GM04504 (cell line): Measurements from ENCODE around the gene RNF26.
"Not testable (repeated sequence)": the region's sequence is repeated elsewhere in the genome, so short reads cannot be mapped to it uniquely, and the experiment has no call there.

ENCODE experiments used
- DNase-seq: peaks from one replicate; pipeline ENCODE4 v3.0.0-alpha.2; 2012; ENCODE audit warnings: low read depth

RNF26 gene

GRCh38 chr11:119371778-119372182 is 37.5 kb downstream of the RNF26 start:
- no peak for DNase-seq

GRCh38 chr11:119372260-119373058 is 38.1 kb downstream of the RNF26 start:
- no peak for DNase-seq

- DNase-seq, result no peak
These were observed 39.0 kb downstream of the RNF26 start for GRCh38 chr11:119373059-119373920.

- DNase-seq, result peak; percentile 37
These were observed 39.7 kb downstream of the RNF26 start for GRCh38 chr11:119373921-119374631.

GRCh38 chr11:119374632-119375336 is 40.5 kb downstream of the RNF26 start:
- DNase-seq, result no peak

GRCh38 chr11:119375337-119376196 is 41.2 kb downstream of the RNF26 start:
- DNase-seq, result no peak

- no peak for DNase-seq
These were observed 42.0 kb downstream of the RNF26 start for GRCh38 chr11:119376197-119376847.

GRCh38 chr11:119377112-119377901 is 43.0 kb downstream of the RNF26 start:
- DNase-seq, result no peak

GRCh38 chr11:119377961-119378667 is 43.8 kb downstream of the RNF26 start:
- DNase-seq, result no peak

- no peak for DNase-seq
These were observed 44.6 kb downstream of the RNF26 start for GRCh38 chr11:119378851-119379465.

GRCh38 chr11:119380160-119380826 is 46.0 kb downstream of the RNF26 start:
- no peak for DNase-seq

- no peak for DNase-seq
These were observed 46.5 kb downstream of the RNF26 start for GRCh38 chr11:119380827-119381180.

GRCh38 chr11:119381181-119381988 is 47.1 kb downstream of the RNF26 start, which contains the start of gene USP2:
Gene USP2 (minus strand): TSS chr11:119381690. CDS start chr11:119373480, 8,210 bp downstream.
- DNase-seq, result peak; percentile 91

GRCh38 chr11:119382101-119382500 is 47.8 kb downstream of the RNF26 start:
- DNase-seq, result no peak

GRCh38 chr11:119382513-119382912 is 48.2 kb downstream of the RNF26 start:
- not testable (repeated sequence) for DNase-seq

GRCh38 chr11:119384332-119384731 is 50.0 kb downstream of the RNF26 start:
- DNase-seq, result no peak
